GM23338 (cell line): ENCODE measurements around the gene PDRG1. TPM values are rescaled to one million over a fixed set of nuclear protein-coding genes. Genes with fewer than 3 reads are reported as not detected.

ENCODE experiments used
- ATAC-seq: fragments of 200-7000 bp; cut with Tn5 transposase; 3 replicates; pipeline ENCODE4 v1.9.1; 2020
- DNase-seq: peaks from one replicate; pipeline ENCODE4 v3.0.0-alpha.2; 2015; ENCODE audit warnings: low spot score
- H2AFZ ChIP-seq: fragments of 200-600 bp; sonication (generic); 2 replicates; pipeline ENCODE4 v1.8.0; 2016; ENCODE audit warnings: antibody characterized with exemption, mild to moderate bottlenecking, moderate library complexity
- H3F3A ChIP-seq: fragments of 200-600 bp; sonication (generic); replicated peaks from 2 replicates; pipeline ENCODE4 v1.8.0; 2017; ENCODE audit warnings: antibody characterized with exemption, mixed run types, low read depth
- H3K27ac ChIP-seq: fragments of 200-600 bp; sonication (generic); 2 replicates; pipeline ENCODE4 v1.6.1; 2016; ENCODE audit warnings: low read depth
- H3K27me3 ChIP-seq: fragments of 200-600 bp; sonication (generic); 2 replicates; pipeline ENCODE4 v1.8.0; 2016; ENCODE audit warnings: mild to moderate bottlenecking, mixed run types, moderate library complexity; ENCODE audit not compliant: insufficient read depth
- H3K36me3 ChIP-seq: fragments of 200-600 bp; sonication (generic); 2 replicates; pipeline ENCODE4 v1.8.0; 2016; ENCODE audit warnings: mild to moderate bottlenecking; ENCODE audit not compliant: insufficient read depth
- H3K4me1 ChIP-seq: fragments of 200-600 bp; sonication (generic); 2 replicates; pipeline ENCODE4 v1.8.0; 2016; ENCODE audit warnings: mild to moderate bottlenecking, moderate library complexity; ENCODE audit not compliant: insufficient read depth
- H3K4me2 ChIP-seq: fragments of 200-600 bp; sonication (generic); 2 replicates; pipeline ENCODE4 v1.7.1; 2017; ENCODE audit warnings: mixed run types
- H3K4me3 ChIP-seq: fragments of 200-600 bp; sonication (generic); 2 replicates; pipeline ENCODE4 v1.6.1; 2016; ENCODE audit warnings: mixed run types
- H3K79me2 ChIP-seq: fragments of 200-600 bp; sonication (generic); replicated peaks from 2 replicates; pipeline ENCODE4 v1.8.0; 2017; ENCODE audit warnings: mild to moderate bottlenecking; ENCODE audit not compliant: insufficient read depth
- H3K9me2 ChIP-seq: fragments of 200-600 bp; sonication (generic); 2 replicates; pipeline ENCODE4 v1.8.0; 2017; ENCODE audit not compliant: insufficient read depth
- H4K20me1 ChIP-seq: fragments of 200-600 bp; sonication (generic); replicated peaks from 2 replicates; pipeline ENCODE4 v1.8.0; 2017; ENCODE audit warnings: mild to moderate bottlenecking; ENCODE audit not compliant: insufficient read depth
- H3K27ac Mint-ChIP-seq: 2 replicates; pipeline ENCODE4 v1.8.0; 2020; ENCODE audit warnings: inconsistent platforms, mild to moderate bottlenecking, moderate library complexity, mixed read lengths
- H3K27me3 Mint-ChIP-seq: 3 replicates; pipeline ENCODE4 v1.8.0; 2022; ENCODE audit warnings: low read depth, mild to moderate bottlenecking, moderate library complexity, mixed read lengths, inconsistent platforms; ENCODE audit not compliant: insufficient read depth, poor library complexity
- H3K36me3 Mint-ChIP-seq: 3 replicates; pipeline ENCODE4 v1.8.0; 2021; ENCODE audit warnings: low read depth, mild to moderate bottlenecking, inconsistent platforms, moderate library complexity, mixed read lengths
- H3K4me1 Mint-ChIP-seq: 3 replicates; pipeline ENCODE4 v1.8.0; 2020; ENCODE audit warnings: mild to moderate bottlenecking, inconsistent platforms, mixed read lengths
- H3K4me3 Mint-ChIP-seq: 3 replicates; pipeline ENCODE4 v1.8.0; 2021; ENCODE audit warnings: moderate library complexity, mild to moderate bottlenecking, inconsistent platforms, mixed read lengths
- H3K9me3 Mint-ChIP-seq: 3 replicates; pipeline ENCODE4 v1.8.0; 2020; ENCODE audit warnings: moderate library complexity, mild to moderate bottlenecking, inconsistent platforms, mixed read lengths
- ETS1 ChIP-seq: IDR thresholded peaks from 2 replicates; pipeline ENCODE4 v1.6.1; 2016; ENCODE audit warnings: antibody characterized with exemption
- NANOG ChIP-seq: IDR thresholded peaks from 2 replicates; pipeline ENCODE4 v1.6.1; 2016; ENCODE audit warnings: antibody characterized with exemption, borderline replicate concordance
- POLR2AphosphoS5 ChIP-seq: IDR thresholded peaks from 2 replicates; pipeline ENCODE4 v1.6.1; 2016; ENCODE audit warnings: antibody characterized with exemption, low read depth
- ZNF114 ChIP-seq: fragments of 250-450 bp; sonication (Bioruptor Pico); IDR thresholded peaks from 2 replicates; pipeline ENCODE4 v1.5.0; 2020; ENCODE audit warnings: mild to moderate bottlenecking, moderate library complexity
- ZNF331 ChIP-seq: fragments of 250-450 bp; sonication (Bioruptor Pico); IDR thresholded peaks from 2 replicates; pipeline ENCODE4 v1.5.0; 2020; ENCODE audit warnings: low read depth, mild to moderate bottlenecking, moderate library complexity
- polyA plus RNA-seq: library from polyadenylated mRNA; unstranded; fragments of >200 nt; fragmentation: Nextera tagmentation; extraction: Ambion mirVana; gene quantifications from 2 replicates; pipeline ENCODE4 v1.2.1, GENCODE V29; 2016
- total RNA-seq: library from RNA; depleted of rRNA; stranded (reverse); fragments of >200 nt; shearing (Covaris generic); gene quantifications from 2 replicates; pipeline ENCODE4 v1.2.3, GENCODE V29; 2014
- TF ChIP-seq, protein P1 (sequence below): IDR thresholded peaks from one replicate; pipeline ENCODE4 v1.6.1; 2018; ENCODE audit warnings: antibody characterized with exemption; ENCODE audit not compliant: unreplicated experiment
- TF ChIP-seq, protein P2 (sequence below): fragments of 250-450 bp; sonication (Bioruptor Pico); IDR thresholded peaks from 2 replicates; pipeline ENCODE4 v1.5.0; 2020; ENCODE audit warnings: mild to moderate bottlenecking, moderate library complexity

PDRG1 gene
- total and polyA plus RNA-seq, 2 experiments from 2014 or later = 10.5 to 27.8 TPM

DNA sequence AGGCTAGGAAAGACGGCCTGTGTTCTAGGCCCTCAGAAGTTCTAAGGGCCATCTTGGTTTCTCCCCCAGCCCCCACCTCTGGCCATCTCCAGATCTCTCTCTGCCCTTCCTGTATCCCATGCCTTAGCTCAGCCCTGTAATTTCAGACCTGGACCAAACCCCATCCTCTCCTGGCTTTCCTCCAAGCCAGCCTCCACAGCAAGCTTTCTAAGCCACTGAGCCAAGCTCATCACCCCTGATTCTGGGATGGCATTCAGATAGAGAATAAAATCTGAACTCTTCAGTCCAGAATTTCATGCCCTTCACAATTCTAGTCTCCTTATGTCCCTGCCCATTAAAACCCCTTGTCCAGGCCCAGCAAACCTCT lies 39.5 kb upstream of the PDRG1 start:
- Histone ChIP-seq H3K79me2 (no peaks in the 10 kb centered on the region), H3F3A (0 out of 2 replicates have a peak, but pooled peaks cover 12% of the 10 kb centered on the region), H3K36me3 (no peaks in the 10 kb centered on the region), H3K27me3 (peaks cover 34% of the 10 kb centered on the region), H2AFZ (no peak overlapping the region), H3K9me2 (no peaks in the 10 kb centered on the region), H3K27ac (no peak overlapping the region), H3K4me2 (no peak overlapping the region), H3K4me3 (no peak overlapping the region), H3K4me1 (peaks cover 7% of the 10 kb centered on the region; the same call in 1 of the 2 replicates), H4K20me1 (peaks cover 6% of the 10 kb centered on the region; the same call in 1 of the 2 replicates)
- Mint-ChIP-seq H3K4me3 (no peak overlapping the region), H3K27ac (no peak overlapping the region), H3K36me3 (no peaks in the 10 kb centered on the region; the same call in 2 of the 3 replicates), H3K4me1 (peaks cover 5% of the 10 kb centered on the region; the same call in 2 of the 3 replicates), H3K9me3 (peaks cover 9% of the 10 kb centered on the region), H3K27me3 (peaks cover 27% of the 10 kb centered on the region)
- TF ChIP-seq ZNF331 (CRISPR knock-in tag) (no peak), NANOG (no peak), ETS1 (no peak), ZNF114 (CRISPR knock-in tag) (no peak), POLR2AphosphoS5 (no peak)
- TF ChIP-seq, protein P1, sequence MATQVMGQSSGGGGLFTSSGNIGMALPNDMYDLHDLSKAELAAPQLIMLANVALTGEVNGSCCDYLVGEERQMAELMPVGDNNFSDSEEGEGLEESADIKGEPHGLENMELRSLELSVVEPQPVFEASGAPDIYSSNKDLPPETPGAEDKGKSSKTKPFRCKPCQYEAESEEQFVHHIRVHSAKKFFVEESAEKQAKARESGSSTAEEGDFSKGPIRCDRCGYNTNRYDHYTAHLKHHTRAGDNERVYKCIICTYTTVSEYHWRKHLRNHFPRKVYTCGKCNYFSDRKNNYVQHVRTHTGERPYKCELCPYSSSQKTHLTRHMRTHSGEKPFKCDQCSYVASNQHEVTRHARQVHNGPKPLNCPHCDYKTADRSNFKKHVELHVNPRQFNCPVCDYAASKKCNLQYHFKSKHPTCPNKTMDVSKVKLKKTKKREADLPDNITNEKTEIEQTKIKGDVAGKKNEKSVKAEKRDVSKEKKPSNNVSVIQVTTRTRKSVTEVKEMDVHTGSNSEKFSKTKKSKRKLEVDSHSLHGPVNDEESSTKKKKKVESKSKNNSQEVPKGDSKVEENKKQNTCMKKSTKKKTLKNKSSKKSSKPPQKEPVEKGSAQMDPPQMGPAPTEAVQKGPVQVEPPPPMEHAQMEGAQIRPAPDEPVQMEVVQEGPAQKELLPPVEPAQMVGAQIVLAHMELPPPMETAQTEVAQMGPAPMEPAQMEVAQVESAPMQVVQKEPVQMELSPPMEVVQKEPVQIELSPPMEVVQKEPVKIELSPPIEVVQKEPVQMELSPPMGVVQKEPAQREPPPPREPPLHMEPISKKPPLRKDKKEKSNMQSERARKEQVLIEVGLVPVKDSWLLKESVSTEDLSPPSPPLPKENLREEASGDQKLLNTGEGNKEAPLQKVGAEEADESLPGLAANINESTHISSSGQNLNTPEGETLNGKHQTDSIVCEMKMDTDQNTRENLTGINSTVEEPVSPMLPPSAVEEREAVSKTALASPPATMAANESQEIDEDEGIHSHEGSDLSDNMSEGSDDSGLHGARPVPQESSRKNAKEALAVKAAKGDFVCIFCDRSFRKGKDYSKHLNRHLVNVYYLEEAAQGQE = no peak
- TF ChIP-seq, protein P2, sequence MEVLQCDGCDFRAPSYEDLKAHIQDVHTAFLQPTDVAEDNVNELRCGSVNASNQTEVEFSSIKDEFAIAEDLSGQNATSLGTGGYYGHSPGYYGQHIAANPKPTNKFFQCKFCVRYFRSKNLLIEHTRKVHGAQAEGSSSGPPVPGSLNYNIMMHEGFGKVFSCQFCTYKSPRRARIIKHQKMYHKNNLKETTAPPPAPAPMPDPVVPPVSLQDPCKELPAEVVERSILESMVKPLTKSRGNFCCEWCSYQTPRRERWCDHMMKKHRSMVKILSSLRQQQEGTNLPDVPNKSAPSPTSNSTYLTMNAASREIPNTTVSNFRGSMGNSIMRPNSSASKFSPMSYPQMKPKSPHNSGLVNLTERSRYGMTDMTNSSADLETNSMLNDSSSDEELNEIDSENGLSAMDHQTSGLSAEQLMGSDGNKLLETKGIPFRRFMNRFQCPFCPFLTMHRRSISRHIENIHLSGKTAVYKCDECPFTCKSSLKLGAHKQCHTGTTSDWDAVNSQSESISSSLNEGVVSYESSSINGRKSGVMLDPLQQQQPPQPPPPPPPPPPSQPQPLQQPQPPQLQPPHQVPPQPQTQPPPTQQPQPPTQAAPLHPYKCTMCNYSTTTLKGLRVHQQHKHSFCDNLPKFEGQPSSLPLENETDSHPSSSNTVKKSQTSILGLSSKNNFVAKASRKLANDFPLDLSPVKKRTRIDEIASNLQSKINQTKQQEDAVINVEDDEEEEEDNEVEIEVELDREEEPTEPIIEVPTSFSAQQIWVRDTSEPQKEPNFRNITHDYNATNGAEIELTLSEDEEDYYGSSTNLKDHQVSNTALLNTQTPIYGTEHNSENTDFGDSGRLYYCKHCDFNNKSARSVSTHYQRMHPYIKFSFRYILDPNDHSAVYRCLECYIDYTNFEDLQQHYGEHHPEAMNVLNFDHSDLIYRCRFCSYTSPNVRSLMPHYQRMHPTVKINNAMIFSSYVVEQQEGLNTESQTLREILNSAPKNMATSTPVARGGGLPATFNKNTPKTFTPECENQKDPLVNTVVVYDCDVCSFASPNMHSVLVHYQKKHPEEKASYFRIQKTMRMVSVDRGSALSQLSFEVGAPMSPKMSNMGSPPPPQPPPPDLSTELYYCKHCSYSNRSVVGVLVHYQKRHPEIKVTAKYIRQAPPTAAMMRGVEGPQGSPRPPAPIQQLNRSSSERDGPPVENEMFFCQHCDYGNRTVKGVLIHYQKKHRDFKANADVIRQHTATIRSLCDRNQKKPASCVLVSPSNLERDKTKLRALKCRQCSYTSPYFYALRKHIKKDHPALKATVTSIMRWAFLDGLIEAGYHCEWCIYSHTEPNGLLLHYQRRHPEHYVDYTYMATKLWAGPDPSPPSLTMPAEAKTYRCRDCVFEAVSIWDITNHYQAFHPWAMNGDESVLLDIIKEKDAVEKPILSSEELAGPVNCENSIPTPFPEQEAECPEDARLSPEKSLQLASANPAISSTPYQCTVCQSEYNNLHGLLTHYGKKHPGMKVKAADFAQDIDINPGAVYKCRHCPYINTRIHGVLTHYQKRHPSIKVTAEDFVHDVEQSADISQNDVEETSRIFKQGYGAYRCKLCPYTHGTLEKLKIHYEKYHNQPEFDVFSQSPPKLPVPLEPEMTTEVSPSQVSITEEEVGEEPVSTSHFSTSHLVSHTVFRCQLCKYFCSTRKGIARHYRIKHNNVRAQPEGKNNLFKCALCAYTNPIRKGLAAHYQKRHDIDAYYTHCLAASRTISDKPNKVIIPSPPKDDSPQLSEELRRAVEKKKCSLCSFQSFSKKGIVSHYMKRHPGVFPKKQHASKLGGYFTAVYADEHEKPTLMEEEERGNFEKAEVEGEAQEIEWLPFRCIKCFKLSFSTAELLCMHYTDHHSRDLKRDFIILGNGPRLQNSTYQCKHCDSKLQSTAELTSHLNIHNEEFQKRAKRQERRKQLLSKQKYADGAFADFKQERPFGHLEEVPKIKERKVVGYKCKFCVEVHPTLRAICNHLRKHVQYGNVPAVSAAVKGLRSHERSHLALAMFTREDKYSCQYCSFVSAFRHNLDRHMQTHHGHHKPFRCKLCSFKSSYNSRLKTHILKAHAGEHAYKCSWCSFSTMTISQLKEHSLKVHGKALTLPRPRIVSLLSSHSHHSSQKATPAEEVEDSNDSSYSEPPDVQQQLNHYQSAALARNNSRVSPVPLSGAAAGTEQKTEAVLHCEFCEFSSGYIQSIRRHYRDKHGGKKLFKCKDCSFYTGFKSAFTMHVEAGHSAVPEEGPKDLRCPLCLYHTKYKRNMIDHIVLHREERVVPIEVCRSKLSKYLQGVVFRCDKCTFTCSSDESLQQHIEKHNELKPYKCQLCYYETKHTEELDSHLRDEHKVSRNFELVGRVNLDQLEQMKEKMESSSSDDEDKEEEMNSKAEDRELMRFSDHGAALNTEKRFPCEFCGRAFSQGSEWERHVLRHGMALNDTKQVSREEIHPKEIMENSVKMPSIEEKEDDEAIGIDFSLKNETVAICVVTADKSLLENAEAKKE = no peak
- no peak for ATAC-seq
- no peak for DNase-seq
